Measurements from ENCODE around the gene CD160.
"Not testable (repeated sequence)": the region's sequence is repeated elsewhere in the genome, so short reads cannot be mapped to it uniquely, and the experiment has no call there.

Gene CD160

GRCh38 chr1:145710291-145711027, 8.8 kb upstream of the CD160 start:
- DNase-seq = no peak

DNA sequence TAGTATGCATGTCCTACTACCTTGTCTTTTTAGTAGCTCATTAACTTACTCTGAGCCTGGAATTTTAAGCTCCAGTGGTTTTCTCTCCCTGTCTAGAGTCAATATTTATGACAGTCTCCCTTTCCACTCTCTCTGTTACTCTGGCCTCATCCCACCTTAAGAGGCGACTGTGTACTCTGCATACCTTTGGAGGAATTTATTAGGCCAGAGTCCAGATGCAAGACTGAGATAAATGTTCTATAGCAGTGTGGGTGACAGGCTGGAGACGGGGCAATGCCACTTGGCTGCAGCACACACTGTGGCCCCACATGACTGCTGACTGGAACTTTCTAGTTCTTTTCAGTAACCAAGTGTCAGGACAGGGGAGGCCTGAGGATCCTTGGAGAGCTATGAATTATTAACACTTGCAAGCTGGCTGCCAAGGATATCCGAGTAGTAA, 8.1 kb upstream of the CD160 start:
- no peak for DNase-seq

- DNase-seq = no peak
Observed at GRCh38 chr1:145714524-145715111, 4.7 kb upstream of the CD160 start.

DNA sequence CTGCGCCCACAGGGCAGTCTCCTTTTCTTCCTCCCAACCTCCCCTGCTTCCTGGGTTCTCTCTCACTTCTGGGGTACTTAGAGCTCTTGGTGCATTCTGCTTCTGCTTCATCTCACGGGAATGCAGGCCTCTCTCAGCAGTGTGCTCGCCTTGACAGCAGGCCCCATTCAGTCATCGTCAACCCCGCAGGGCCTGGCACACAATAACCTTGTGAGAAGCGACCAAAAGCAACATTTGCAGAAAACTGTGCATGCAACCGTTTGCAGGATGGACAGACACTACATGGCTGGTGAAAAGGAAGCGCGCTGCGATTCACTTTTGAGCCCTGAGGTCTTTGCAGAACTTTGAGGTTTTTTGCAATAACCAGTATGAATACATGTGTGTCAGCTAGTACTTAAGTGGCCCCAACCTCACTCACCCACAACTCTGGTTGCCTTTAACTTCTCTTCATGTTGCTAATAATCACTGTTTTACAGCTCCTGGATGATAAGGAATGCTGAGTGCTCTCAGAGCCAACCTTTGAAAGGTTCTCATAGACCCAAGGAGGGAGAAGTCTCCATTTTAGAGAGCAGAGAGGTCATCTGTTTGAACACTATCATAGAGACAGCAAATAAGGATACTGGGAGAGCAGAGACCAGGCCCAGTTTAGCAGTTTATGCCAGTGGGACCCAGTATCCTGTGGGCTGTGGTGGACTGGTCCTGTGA, 2.5 kb upstream of the CD160 start:
- DNase-seq = no peak

- DNase-seq = no peak
Observed at GRCh38 chr1:145717833-145718232, 1.5 kb upstream of the CD160 start.

- not testable (repeated sequence) for DNase-seq
Observed at GRCh38 chr1:145718465-145718864, 834 bp upstream of the CD160 start.

DNA sequence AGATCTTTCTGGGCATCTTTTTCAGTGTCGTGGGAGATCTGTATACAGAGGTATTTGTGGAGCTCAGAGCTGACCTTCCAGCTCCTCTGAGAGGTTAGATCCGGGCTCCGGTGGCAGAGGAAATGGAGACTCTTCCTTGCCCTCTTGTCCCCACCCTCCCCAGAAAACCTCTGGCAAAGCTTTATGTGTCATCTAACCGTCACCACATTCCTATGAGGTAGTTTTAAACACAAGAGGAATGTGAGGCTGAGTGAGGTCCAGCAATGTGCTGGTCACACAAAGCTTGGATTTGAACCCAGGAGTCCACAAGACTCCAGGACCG, 1.2 kb downstream of the CD160 start:
- DNase-seq = no peak

DNA sequence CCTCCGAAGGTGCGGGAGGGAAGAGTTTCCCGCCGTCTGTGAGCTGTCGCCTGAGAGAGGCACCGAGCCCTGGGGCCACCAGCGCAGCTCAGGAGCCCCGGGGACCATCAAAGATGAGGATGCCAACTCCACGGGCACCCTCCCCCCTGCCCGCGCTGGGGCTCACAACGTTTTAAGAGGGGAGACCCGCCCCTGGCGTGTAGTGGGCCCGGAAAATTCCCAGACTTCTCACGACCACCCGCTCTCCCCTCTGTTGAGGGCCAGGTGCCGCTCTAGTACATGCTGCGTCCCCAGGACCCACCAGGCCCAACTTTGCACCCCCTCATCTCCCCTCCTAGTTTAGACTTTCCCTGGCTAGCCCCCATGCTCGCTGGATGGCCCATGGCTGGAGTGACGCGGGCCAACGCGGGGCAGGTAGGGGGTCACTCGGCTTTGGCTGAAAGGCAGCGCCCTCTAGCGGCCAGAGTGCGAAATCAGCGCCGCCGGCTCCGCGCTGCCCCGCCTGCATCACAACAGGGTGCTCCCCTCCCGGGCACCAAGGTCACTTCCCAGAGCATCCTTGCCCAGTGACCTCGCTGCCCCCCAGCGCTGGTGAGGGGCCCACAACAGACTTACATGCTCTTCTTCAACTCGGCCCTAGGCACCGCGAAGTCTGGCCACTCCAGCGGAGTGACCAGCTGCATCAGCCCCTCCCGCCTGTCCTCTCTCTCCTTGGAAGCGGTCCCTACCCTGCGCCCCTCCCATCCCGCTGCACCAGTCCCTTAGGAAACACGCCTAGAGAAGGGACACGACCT, 1.8 kb downstream of the CD160 start:
- peak; percentile 65 to 73 for DNase-seq

DNA sequence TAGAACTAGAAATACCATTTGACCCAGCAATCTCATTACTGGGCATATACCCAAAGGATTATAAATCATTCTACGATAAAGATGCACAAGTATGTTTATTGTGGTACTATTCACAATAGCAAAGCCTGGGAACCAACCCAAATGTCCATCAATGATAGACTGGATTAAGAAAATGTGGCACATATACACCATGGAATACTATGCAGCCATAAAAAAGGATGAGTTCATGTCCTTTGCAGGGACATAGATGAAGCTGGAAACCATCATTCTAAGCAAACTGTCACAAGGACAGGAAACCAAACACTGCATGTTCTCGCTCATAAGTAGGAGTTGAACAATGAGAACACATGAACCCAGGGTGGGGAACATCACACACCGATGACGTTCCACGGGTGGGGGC, 6.9 kb downstream of the CD160 start:
- not testable (repeated sequence) for DNase-seq

- no peak for DNase-seq
Observed at GRCh38 chr1:145729196-145729595, 9.9 kb downstream of the CD160 start.

GRCh38 chr1:145729666-145730436, 10.6 kb downstream of the CD160 start:
- no peak for DNase-seq

GRCh38 chr1:145730467-145730866, 11.2 kb downstream of the CD160 start:
- DNase-seq = no peak

- DNase-seq = no peak
Observed at GRCh38 chr1:145730900-145731299, 11.6 kb downstream of the CD160 start.

- DNase-seq = no peak
Observed at GRCh38 chr1:145736191-145736590, 16.9 kb downstream of the CD160 start.

DNA sequence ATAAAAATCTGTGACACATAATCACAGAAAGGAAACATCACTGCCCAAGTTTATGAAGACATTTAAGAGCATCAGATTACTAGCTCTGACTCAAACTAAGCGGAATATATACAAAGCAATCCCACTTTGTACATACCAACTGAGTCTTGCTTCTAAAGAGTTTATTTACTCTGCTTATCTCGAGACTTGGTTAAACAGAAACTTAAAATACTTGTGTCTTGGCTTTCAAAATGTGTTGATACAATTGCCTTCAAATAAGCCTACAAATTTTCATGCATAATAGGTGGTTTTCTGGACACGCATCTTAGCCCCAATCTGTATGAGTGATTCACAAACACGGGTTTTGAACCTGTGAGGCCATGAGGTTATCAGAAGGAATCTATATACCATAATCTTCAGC, 21.0 kb downstream of the CD160 start:
- no peak for DNase-seq

GRCh38 chr1:145747398-145748247, 28.3 kb downstream of the CD160 start:
- no peak for DNase-seq

DNA sequence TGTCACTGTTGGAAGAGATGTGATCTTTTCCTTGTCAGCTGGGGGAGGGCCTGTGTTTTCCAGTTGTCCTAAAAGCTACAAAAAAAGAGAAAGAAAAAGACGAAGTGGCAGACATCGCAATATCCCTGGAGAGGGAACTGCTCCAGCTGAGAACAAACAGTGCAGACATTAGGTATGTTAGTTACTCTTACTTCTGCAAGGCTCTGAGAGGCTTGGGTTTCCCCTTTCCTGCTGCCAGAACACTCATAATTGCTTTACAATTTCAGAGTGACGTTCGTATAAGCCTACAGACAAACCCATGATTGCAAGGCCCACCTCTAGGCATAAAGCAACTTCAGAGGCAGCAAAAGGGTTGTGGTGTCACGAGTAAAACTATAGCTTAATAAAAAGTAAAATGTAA, 31.1 kb downstream of the CD160 start:
- DNase-seq = no peak

DNA sequence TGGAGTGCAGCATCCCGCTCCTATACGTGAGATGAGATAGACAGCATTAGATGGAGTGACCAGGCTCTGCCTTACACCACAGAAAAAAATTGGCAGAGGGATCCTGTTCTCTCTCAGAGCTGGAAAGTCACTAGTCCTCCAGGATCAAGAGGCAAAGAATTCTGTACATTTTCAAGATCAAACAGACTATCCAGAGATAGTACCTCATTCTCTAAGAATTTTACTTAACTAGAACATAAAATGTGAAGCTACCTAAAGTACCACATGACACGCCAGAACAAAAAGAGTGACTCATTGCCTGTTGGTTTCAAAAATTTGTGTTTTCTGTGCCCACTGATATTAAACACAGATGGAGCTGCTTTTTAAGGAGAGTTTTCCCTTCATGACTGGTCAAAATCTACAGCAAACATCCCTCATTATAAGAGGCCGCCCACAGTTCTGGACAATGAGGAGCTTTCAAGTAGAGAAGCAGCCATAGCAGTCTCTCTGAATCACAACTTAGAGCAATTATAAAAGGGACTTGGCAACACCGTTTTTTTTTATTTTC, 32.3 kb downstream of the CD160 start:
- no peak for DNase-seq

DNA sequence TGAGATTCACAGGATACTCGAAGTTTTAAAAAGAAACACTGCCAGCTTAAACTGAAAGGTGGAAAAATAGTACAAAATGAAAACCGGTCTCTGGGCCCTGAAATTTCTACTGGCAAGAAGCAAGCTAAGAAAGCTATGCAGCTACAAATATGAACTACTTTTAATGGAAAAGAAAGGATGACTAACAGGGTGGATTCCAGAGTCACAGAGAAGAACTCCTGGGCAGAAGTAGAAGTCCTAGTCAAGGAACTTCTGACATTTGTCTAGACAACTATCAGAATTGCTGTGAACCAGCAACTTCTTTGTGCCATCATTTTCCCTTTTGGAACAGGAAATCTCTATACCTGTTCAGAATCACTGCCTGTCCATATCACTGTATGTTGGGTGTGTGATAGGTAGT, 38.1 kb downstream of the CD160 start:
- DNase-seq = no peak

GRCh38 chr1:145758116-145758515, 38.8 kb downstream of the CD160 start:
- no peak for DNase-seq

GRCh38 chr1:145758575-145758974, 39.3 kb downstream of the CD160 start:
- no peak for DNase-seq

Measured in SHP77 (cell line).